OCI-LY3 (cell line): ENCODE data around the gene CXorf38.

ENCODE experiments used
- EZH2phosphoT487 ChIP-seq: fragments of 200-600 bp; shearing (Covaris generic); IDR thresholded peaks from 2 replicates; pipeline ENCODE4 v1.6.1; 2018; ENCODE audit warnings: antibody characterized with exemption, mixed run types, low read depth
- TF ChIP-seq, protein P1 (sequence below): fragments of 200-600, 300-600 bp; sonication (generic); IDR thresholded peaks from 2 replicates; pipeline ENCODE4 v1.5.1; 2014; ENCODE audit warnings: antibody characterized with exemption, low read length, low read depth

- TF ChIP-seq, protein P1, sequence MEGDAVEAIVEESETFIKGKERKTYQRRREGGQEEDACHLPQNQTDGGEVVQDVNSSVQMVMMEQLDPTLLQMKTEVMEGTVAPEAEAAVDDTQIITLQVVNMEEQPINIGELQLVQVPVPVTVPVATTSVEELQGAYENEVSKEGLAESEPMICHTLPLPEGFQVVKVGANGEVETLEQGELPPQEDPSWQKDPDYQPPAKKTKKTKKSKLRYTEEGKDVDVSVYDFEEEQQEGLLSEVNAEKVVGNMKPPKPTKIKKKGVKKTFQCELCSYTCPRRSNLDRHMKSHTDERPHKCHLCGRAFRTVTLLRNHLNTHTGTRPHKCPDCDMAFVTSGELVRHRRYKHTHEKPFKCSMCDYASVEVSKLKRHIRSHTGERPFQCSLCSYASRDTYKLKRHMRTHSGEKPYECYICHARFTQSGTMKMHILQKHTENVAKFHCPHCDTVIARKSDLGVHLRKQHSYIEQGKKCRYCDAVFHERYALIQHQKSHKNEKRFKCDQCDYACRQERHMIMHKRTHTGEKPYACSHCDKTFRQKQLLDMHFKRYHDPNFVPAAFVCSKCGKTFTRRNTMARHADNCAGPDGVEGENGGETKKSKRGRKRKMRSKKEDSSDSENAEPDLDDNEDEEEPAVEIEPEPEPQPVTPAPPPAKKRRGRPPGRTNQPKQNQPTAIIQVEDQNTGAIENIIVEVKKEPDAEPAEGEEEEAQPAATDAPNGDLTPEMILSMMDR, result no peak
- TF ChIP-seq EZH2phosphoT487, result no peak
Observed at GRCh38 chrX:40579900-40580536, 67.3 kb downstream of the CXorf38 start.
